Neural progenitor cell (in vitro differentiated cells): ENCODE measurements around the gene TMEM161B. TPM values are rescaled to one million over a fixed set of nuclear protein-coding genes. Genes with fewer than 3 reads are reported as not detected.

Experiments used
- DNase-seq: peaks from one replicate; pipeline ENCODE4 v3.0.0-alpha.2; 2016; ENCODE audit warnings: low spot score
- H2AFZ ChIP-seq: fragments of 200-600 bp; sonication (generic); replicated peaks from 2 replicates; pipeline ENCODE4 v1.6.1; 2016; ENCODE audit warnings: antibody characterized with exemption
- H3F3A ChIP-seq: fragments of 200-600 bp; sonication (generic); 2 replicates; pipeline ENCODE4 v1.6.1; 2016; ENCODE audit warnings: antibody characterized with exemption, low read depth
- H3K27ac ChIP-seq: fragments of 200-600 bp; sonication (generic); 2 replicates; pipeline ENCODE4 v1.5.1; 2016; ENCODE audit warnings: mild to moderate bottlenecking
- H3K27me3 ChIP-seq: fragments of 200-600 bp; sonication (generic); 2 replicates; pipeline ENCODE4 v1.6.1; 2016; ENCODE audit warnings: mild to moderate bottlenecking, moderate library complexity
- H3K36me3 ChIP-seq: fragments of 200-600 bp; sonication (generic); 2 replicates; pipeline ENCODE4 v1.5.1; 2016
- H3K4me1 ChIP-seq: fragments of 200-600 bp; sonication (generic); 2 replicates; pipeline ENCODE4 v1.6.1; 2016; ENCODE audit warnings: mixed run types
- H3K4me2 ChIP-seq: fragments of 200-600 bp; sonication (generic); 2 replicates; pipeline ENCODE4 v1.6.1; 2016
- H3K4me3 ChIP-seq: fragments of 200-600 bp; sonication (generic); 2 replicates; pipeline ENCODE4 v1.5.1; 2016
- H3K79me2 ChIP-seq: fragments of 200-600 bp; sonication (generic); 2 replicates; pipeline ENCODE4 v1.6.1; 2016; ENCODE audit warnings: low read depth
- H3K9ac ChIP-seq: fragments of 200-600 bp; sonication (generic); 2 replicates; pipeline ENCODE4 v1.6.1; 2016
- H3K9me3 ChIP-seq: fragments of 200-600 bp; sonication (generic); 2 replicates; pipeline ENCODE4 v1.5.1; 2016; ENCODE audit warnings: low read depth
- H4K20me1 ChIP-seq: fragments of 200-600 bp; sonication (generic); 2 replicates; pipeline ENCODE4 v1.6.1; 2016; ENCODE audit warnings: low read depth
- H3K27ac Mint-ChIP-seq: 3 replicates; pipeline ENCODE4 v1.8.0; 2021; ENCODE audit warnings: mixed read lengths
- H3K27me3 Mint-ChIP-seq: 2 replicates; pipeline ENCODE4 v1.8.0; 2022; ENCODE audit warnings: low read depth, mild to moderate bottlenecking, inconsistent platforms, moderate library complexity, mixed read lengths; ENCODE audit not compliant: insufficient read depth
- H3K36me3 Mint-ChIP-seq: 3 replicates; pipeline ENCODE4 v1.8.0; 2021; ENCODE audit warnings: mixed read lengths
- H3K4me1 Mint-ChIP-seq: 3 replicates; pipeline ENCODE4 v1.8.0; 2021; ENCODE audit warnings: mixed read lengths
- H3K4me3 Mint-ChIP-seq: 3 replicates; pipeline ENCODE4 v1.8.0; 2021; ENCODE audit warnings: mild to moderate bottlenecking, moderate library complexity, mixed read lengths
- H3K9me3 Mint-ChIP-seq: 3 replicates; pipeline ENCODE4 v1.8.0; 2020; ENCODE audit warnings: mixed read lengths
- EZH2 ChIP-seq: fragments of 200-600 bp; sonication (generic); IDR thresholded peaks from 2 replicates; pipeline ENCODE4 v1.6.1; 2017; ENCODE audit warnings: antibody characterized with exemption, mild to moderate bottlenecking, moderate library complexity
- EZH2phosphoT487 ChIP-seq: fragments of 200-600 bp; sonication (generic); IDR thresholded peaks from 2 replicates; pipeline ENCODE4 v1.6.1; 2017; ENCODE audit warnings: antibody characterized with exemption
- total RNA-seq: library from RNA; depleted of rRNA; stranded (reverse); fragments of >200 nt; gene quantifications from 2 replicates; pipeline ENCODE4 v1.2.3, GENCODE V29; 2015; ENCODE audit warnings: low replicate concordance
- TF ChIP-seq, protein P1 (sequence below): fragments of 200-600 bp; sonication (generic); IDR thresholded peaks from 2 replicates; pipeline ENCODE4 v1.5.1; 2017; ENCODE audit warnings: antibody characterized with exemption, mild to moderate bottlenecking

TMEM161B gene
- total RNA-seq, 1 donor from 2014 or later, result 46.1 TPM

DNA sequence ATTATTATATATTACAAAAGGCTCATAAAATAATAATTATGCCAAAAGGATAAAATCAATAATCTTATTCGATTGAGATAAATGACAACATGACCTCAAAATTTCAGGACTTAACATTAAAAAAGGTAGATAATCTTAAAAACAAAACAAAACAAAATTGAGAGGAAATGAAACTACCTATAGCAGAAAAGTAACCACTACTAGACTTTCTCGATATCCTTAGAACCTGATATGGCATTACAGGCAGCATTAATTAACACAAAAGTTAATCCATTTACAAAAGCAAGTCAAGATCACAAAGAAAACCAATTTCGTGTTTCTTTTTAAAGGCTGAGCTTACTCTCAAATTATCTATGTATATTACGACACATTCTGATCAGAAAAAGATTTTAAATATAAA is 29.9 kb downstream of the TMEM161B start:
- no peak for DNase-seq
- peaks cover 35% of the 10 kb centered on the region for H3K79me2 ChIP-seq
- no peaks in the 10 kb centered on the region for H3K9me3 ChIP-seq
- H3K36me3 Mint-ChIP-seq, result peaks cover 9% of the 10 kb centered on the region
- H3K4me1 ChIP-seq, result peaks cover 44% of the 10 kb centered on the region
- no peaks in the 10 kb centered on the region for H3F3A ChIP-seq
- peaks cover 5% of the 10 kb centered on the region for H4K20me1 ChIP-seq
- no peaks in the 10 kb centered on the region for H3K27me3 Mint-ChIP-seq
- H3K4me3 ChIP-seq, result no peak overlapping the region
- no peaks in the 10 kb centered on the region for H3K27me3 ChIP-seq
- H3K4me1 Mint-ChIP-seq, result peaks cover 22% of the 10 kb centered on the region
- no peak overlapping the region for H3K27ac Mint-ChIP-seq
- no peak overlapping the region for H3K27ac ChIP-seq
- H3K9ac ChIP-seq, result no peak overlapping the region
- no peak overlapping the region for H2AFZ ChIP-seq
- TF ChIP-seq EZH2phosphoT487, result no peak
- TF ChIP-seq, protein P1, sequence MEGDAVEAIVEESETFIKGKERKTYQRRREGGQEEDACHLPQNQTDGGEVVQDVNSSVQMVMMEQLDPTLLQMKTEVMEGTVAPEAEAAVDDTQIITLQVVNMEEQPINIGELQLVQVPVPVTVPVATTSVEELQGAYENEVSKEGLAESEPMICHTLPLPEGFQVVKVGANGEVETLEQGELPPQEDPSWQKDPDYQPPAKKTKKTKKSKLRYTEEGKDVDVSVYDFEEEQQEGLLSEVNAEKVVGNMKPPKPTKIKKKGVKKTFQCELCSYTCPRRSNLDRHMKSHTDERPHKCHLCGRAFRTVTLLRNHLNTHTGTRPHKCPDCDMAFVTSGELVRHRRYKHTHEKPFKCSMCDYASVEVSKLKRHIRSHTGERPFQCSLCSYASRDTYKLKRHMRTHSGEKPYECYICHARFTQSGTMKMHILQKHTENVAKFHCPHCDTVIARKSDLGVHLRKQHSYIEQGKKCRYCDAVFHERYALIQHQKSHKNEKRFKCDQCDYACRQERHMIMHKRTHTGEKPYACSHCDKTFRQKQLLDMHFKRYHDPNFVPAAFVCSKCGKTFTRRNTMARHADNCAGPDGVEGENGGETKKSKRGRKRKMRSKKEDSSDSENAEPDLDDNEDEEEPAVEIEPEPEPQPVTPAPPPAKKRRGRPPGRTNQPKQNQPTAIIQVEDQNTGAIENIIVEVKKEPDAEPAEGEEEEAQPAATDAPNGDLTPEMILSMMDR, result no peak
- no peak for TF ChIP-seq EZH2
- H3K4me2 ChIP-seq, result peak overlapping the region; percentile 22
- no peaks in the 10 kb centered on the region for H3K36me3 ChIP-seq
- no peak overlapping the region for H3K4me3 Mint-ChIP-seq
- no peaks in the 10 kb centered on the region for H3K9me3 Mint-ChIP-seq

DNA sequence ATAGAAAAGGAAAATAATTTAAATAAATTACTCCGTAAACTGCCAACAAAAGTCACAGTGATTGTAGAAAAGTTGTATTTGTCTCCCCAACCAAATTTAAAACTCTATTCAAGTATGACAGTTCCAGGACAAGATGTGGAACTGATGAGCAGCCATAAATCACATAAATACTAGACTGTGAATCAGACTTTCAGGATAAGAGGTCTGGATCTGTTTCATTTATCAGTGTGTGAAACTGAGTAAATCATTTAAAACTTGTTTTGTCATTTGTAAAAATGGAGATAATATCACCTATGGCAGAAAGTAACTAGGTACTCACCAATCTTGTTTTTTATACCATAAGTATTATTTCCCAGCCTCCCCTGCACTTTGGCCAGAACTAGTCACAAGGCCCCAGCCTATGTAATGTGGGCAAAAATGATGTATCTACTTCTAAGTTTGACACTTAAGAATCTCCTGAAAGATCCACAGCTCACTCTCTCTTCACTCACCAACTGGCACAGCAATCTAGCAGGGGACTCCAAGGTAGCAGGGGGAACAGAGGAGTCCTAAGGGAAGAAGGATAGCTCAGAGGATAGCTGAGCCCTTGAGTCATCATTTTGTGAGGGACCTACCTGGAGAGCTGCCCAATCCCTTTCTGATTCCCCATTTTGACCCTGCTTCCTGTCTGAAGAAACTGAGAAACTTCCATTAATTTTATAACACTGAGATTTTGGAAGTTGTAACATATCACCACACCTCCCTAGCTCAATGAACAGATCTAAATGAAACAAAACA is 31.6 kb downstream of the TMEM161B start:
- Histone ChIP-seq H3K9ac (no peak overlapping the region), H3K27me3 (no peaks in the 10 kb centered on the region), H3K27ac (no peak overlapping the region), H4K20me1 (peaks cover 5% of the 10 kb centered on the region), H3K36me3 (no peaks in the 10 kb centered on the region), H3K4me3 (no peak overlapping the region), H3K79me2 (peaks cover 18% of the 10 kb centered on the region), H3K9me3 (no peaks in the 10 kb centered on the region), H3F3A (no peaks in the 10 kb centered on the region), H3K4me2 (no peak overlapping the region), H3K4me1 (peaks cover 42% of the 10 kb centered on the region), H2AFZ (no peak overlapping the region)
- Mint-ChIP-seq H3K36me3 (peaks cover 13% of the 10 kb centered on the region), H3K27ac (no peak overlapping the region), H3K9me3 (peaks cover 2% of the 10 kb centered on the region), H3K27me3 (no peaks in the 10 kb centered on the region), H3K4me3 (no peak overlapping the region), H3K4me1 (peaks cover 22% of the 10 kb centered on the region)
- DNase-seq, result no peak
- TF ChIP-seq, protein P1, result no peak
- TF ChIP-seq EZH2 (no peak), EZH2phosphoT487 (no peak)

DNA sequence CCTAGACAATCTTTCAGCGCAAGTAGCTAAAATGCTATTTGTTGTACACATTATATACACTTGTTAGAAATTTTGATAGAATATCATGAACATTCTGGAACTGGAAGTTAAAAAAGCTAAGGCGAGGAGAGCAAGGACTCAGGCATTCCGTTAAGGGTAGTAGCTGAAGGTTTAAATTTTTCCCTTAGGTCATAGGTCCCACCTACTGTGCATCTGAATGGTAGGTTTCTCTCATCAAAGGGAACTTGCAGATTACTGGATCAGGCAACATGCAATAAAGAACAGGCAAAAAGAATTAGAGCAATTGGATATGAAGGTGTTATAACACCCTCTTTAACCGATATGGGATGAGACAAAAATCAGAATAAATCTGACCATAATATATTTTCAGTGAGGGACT is 32.8 kb downstream of the TMEM161B start:
- H3K9me3 Mint-ChIP-seq, result peaks cover 2% of the 10 kb centered on the region
- Histone ChIP-seq H3K27ac (no peak overlapping the region), H3K27me3 (no peaks in the 10 kb centered on the region), H3K36me3 (no peaks in the 10 kb centered on the region), H3K4me2 (peak overlapping the region; percentile 7), H3K9me3 (no peaks in the 10 kb centered on the region), H3F3A (no peaks in the 10 kb centered on the region), H3K4me3 (no peak overlapping the region), H4K20me1 (peaks cover 5% of the 10 kb centered on the region), H3K9ac (no peak overlapping the region), H3K79me2 (peaks cover 14% of the 10 kb centered on the region), H3K4me1 (peaks cover 33% of the 10 kb centered on the region), H2AFZ (no peak overlapping the region)
- H3K36me3 Mint-ChIP-seq, result peaks cover 16% of the 10 kb centered on the region
- TF ChIP-seq, protein P1, result no peak
- TF ChIP-seq EZH2 (no peak), EZH2phosphoT487 (no peak)
- no peaks in the 10 kb centered on the region for H3K27me3 Mint-ChIP-seq
- peaks cover 19% of the 10 kb centered on the region for H3K4me1 Mint-ChIP-seq
- H3K27ac Mint-ChIP-seq, result no peak overlapping the region
- DNase-seq, result no peak
- H3K4me3 Mint-ChIP-seq, result no peak overlapping the region
